Subcutaneous abdominal adipose tissue (tissue), 5 donors: ENCODE results near the gene QSOX1.

Experiments used
- H3K27ac ChIP-seq: one replicate; pipeline ENCODE4 v1.7.0; 2013; ENCODE audit warnings: low read depth, mild to moderate bottlenecking, inconsistent platforms, low read length, moderate library complexity
- H3K27me3 ChIP-seq, 5 donors: one replicate each; pipeline ENCODE4 v1.7.0; 2013; ENCODE audit warnings: low read length in 5 of 5, inconsistent platforms in 1 of 5; ENCODE audit not compliant: control insufficient read depth in 5 of 5, insufficient read depth in 4 of 5
- H3K36me3 ChIP-seq, 5 donors: one replicate each; pipeline ENCODE4 v1.7.0; 2013; ENCODE audit warnings: low read length in 5 of 5; ENCODE audit not compliant: control insufficient read depth in 5 of 5, insufficient read depth in 5 of 5
- H3K4me1 ChIP-seq, 5 donors: one replicate each; pipeline ENCODE4 v1.7.0; 2013; ENCODE audit warnings: low read length in 5 of 5, mild to moderate bottlenecking in 3 of 5, moderate library complexity in 1 of 5; ENCODE audit not compliant: control insufficient read depth in 5 of 5, insufficient read depth in 5 of 5
- H3K4me3 ChIP-seq, 5 donors: one replicate each; pipeline ENCODE4 v1.7.0; 2013; ENCODE audit warnings: low read length in 5 of 5, low read depth in 1 of 5
- H3K9ac ChIP-seq, 5 donors: one replicate each; pipeline ENCODE4 v1.7.0; 2013; ENCODE audit warnings: low read length in 5 of 5, mild to moderate bottlenecking in 4 of 5, moderate library complexity in 3 of 5
- H3K9me3 ChIP-seq, 5 donors: one replicate each; pipeline ENCODE4 v1.7.0; 2013; ENCODE audit warnings: low read length in 5 of 5; ENCODE audit not compliant: control insufficient read depth in 5 of 5
- donor health status: healthy.
- donor health status: healthy.
- donor health status: healthy.
- donor health status: healthy.
- donor health status: healthy.

Gene QSOX1

GRCh38 chr1:180247580-180247979 is 92.9 kb downstream of the QSOX1 start:
- H3K9me3 ChIP-seq: no peaks in the 10 kb centered on the region
- H3K27me3 ChIP-seq: peaks cover 4 to 33% (median 21%) of the 10 kb centered on the region in 5 donors
- no peak overlapping the region for H3K9ac ChIP-seq
- H3K36me3 ChIP-seq: no peaks in the 10 kb centered on the region
- no peak overlapping the region for H3K27ac ChIP-seq
- H3K4me3 ChIP-seq: no peak overlapping the region
- no peaks in the 10 kb centered on the region for H3K4me1 ChIP-seq

GRCh38 chr1:180248176-180248575 is 93.5 kb downstream of the QSOX1 start:
- H3K4me3 ChIP-seq: no peak overlapping the region
- no peaks in the 10 kb centered on the region for H3K9me3 ChIP-seq
- no peaks in the 10 kb centered on the region for H3K36me3 ChIP-seq
- no peaks in the 10 kb centered on the region for H3K4me1 ChIP-seq
- no peak overlapping the region for H3K27ac ChIP-seq
- H3K27me3 ChIP-seq: peaks cover 4 to 36% (median 19%) of the 10 kb centered on the region in 5 donors
- no peak overlapping the region for H3K9ac ChIP-seq

GRCh38 chr1:180248731-180249681 is 94.3 kb downstream of the QSOX1 start:
- no peak overlapping the region for H3K4me3 ChIP-seq
- peaks cover 10 to 40% (median 15%) of the 10 kb centered on the region in 5 donors for H3K27me3 ChIP-seq
- H3K9me3 ChIP-seq: no peaks in the 10 kb centered on the region
- H3K4me1 ChIP-seq: no peaks in the 10 kb centered on the region
- H3K36me3 ChIP-seq: no peaks in the 10 kb centered on the region
- no peak overlapping the region for H3K9ac ChIP-seq
- H3K27ac ChIP-seq: no peak overlapping the region

- Histone ChIP-seq H3K27me3 (peaks cover 7 to 41% (median 14%) of the 10 kb centered on the region in 5 donors), H3K4me1 (no peaks in the 10 kb centered on the region), H3K9me3 (no peaks in the 10 kb centered on the region), H3K4me3 (no peak overlapping the region), H3K27ac (no peak overlapping the region), H3K36me3 (no peaks in the 10 kb centered on the region), H3K9ac (no peak overlapping the region)
Observed at GRCh38 chr1:180249725-180250498, 95.2 kb downstream of the QSOX1 start.

GRCh38 chr1:180250499-180250770 is 95.8 kb downstream of the QSOX1 start:
- no peak overlapping the region for H3K27ac ChIP-seq
- H3K27me3 ChIP-seq: peaks cover 5 to 38% (median 16%) of the 10 kb centered on the region in 5 donors
- H3K36me3 ChIP-seq: no peaks in the 10 kb centered on the region
- no peaks in the 10 kb centered on the region for H3K4me1 ChIP-seq
- H3K9ac ChIP-seq: no peak overlapping the region
- no peaks in the 10 kb centered on the region for H3K9me3 ChIP-seq
- H3K4me3 ChIP-seq: no peak overlapping the region

GRCh38 chr1:180250883-180251509 is 96.3 kb downstream of the QSOX1 start:
- Histone ChIP-seq H3K27me3 (peaks cover 10 to 39% (median 19%) of the 10 kb centered on the region in 5 donors), H3K9me3 (no peaks in the 10 kb centered on the region), H3K36me3 (no peaks in the 10 kb centered on the region), H3K27ac (no peak overlapping the region), H3K9ac (no peak overlapping the region), H3K4me1 (peaks cover 0 to 2% (median 0%) of the 10 kb centered on the region in 5 donors), H3K4me3 (no peak overlapping the region)

GRCh38 chr1:180251526-180252305 is 97.0 kb downstream of the QSOX1 start:
- H3K4me3 ChIP-seq: no peak overlapping the region
- H3K36me3 ChIP-seq: no peaks in the 10 kb centered on the region
- no peaks in the 10 kb centered on the region for H3K9me3 ChIP-seq
- no peak overlapping the region for H3K27ac ChIP-seq
- H3K27me3 ChIP-seq: peaks cover 17 to 45% (median 25%) of the 10 kb centered on the region in 5 donors
- H3K9ac ChIP-seq: no peak overlapping the region
- H3K4me1 ChIP-seq: peaks cover 0 to 2% (median 0%) of the 10 kb centered on the region in 5 donors

GRCh38 chr1:180252638-180253536 is 98.2 kb downstream of the QSOX1 start:
- peaks cover 28 to 53% (median 31%) of the 10 kb centered on the region in 5 donors for H3K27me3 ChIP-seq
- H3K9ac ChIP-seq: no peak overlapping the region
- H3K4me1 ChIP-seq: peaks cover 0 to 2% (median 0%) of the 10 kb centered on the region in 5 donors
- no peaks in the 10 kb centered on the region for H3K36me3 ChIP-seq
- no peak overlapping the region for H3K27ac ChIP-seq
- no peaks in the 10 kb centered on the region for H3K9me3 ChIP-seq
- H3K4me3 ChIP-seq: no peak overlapping the region
